Small intestine (tissue), 7 donors: ENCODE results near the gene CDKL1. TPM values are rescaled to one million over a fixed set of nuclear protein-coding genes. Genes with fewer than 3 reads are reported as not detected.

Source experiments
- DNase-seq, 2 donors: peaks; one replicate each; pipeline versions ENCODE4 v3.0.0 to v3.0.0-alpha.2; 2013
- FAIRE-seq: peaks from 2 replicates; lab custom pipeline; 2012; peaks lifted over from hg19 to GRCh38; lab: Jason Lieb, UNC
- H3K27ac ChIP-seq, 3 donors: one replicate each; pipeline ENCODE4 v1.5.1; 2013; ENCODE audit warnings: low read length in 2 of 3, mild to moderate bottlenecking in 2 of 3, control low read depth in 1 of 3, inconsistent platforms in 1 of 3, low read depth in 1 of 3, moderate library complexity in 1 of 3
- H3K27me3 ChIP-seq, 3 donors: one replicate each; pipeline ENCODE4 v1.6.1; 2013; ENCODE audit warnings: low read length in 3 of 3, inconsistent platforms in 1 of 3; ENCODE audit not compliant: control insufficient read depth in 3 of 3, insufficient read depth in 3 of 3
- H3K36me3 ChIP-seq, 3 donors: one replicate each; pipeline ENCODE4 v1.6.1; 2013; ENCODE audit warnings: low read length in 3 of 3, inconsistent platforms in 1 of 3, low read depth in 1 of 3, mild to moderate bottlenecking in 1 of 3, moderate library complexity in 1 of 3; ENCODE audit not compliant: control insufficient read depth in 3 of 3, insufficient read depth in 2 of 3
- H3K4me1 ChIP-seq, 3 donors: one replicate each; pipeline ENCODE4 v1.6.1; 2013; ENCODE audit warnings: low read length in 2 of 3, inconsistent platforms in 1 of 3, low read depth in 1 of 3, mild to moderate bottlenecking in 1 of 3, moderate library complexity in 1 of 3; ENCODE audit not compliant: control insufficient read depth in 3 of 3, insufficient read depth in 2 of 3
- H3K4me3 ChIP-seq, 3 donors: one replicate each; pipeline ENCODE4 v1.5.1; 2013; ENCODE audit warnings: low read length in 3 of 3, control low read depth in 1 of 3, inconsistent platforms in 1 of 3, low read depth in 1 of 3, mild to moderate bottlenecking in 1 of 3, moderate library complexity in 1 of 3
- H3K9me3 ChIP-seq, 2 donors: one replicate each; pipeline ENCODE4 v1.6.1; 2013; ENCODE audit warnings: low read depth in 1 of 2, low read length in 1 of 2; ENCODE audit not compliant: control insufficient read depth in 2 of 2, insufficient read depth in 1 of 2
- WGBS, 3 donors: extraction: QIAGEN DNeasy Blood & Tissue Kit; methylation state at CpG; one replicate each; pipeline ENCODE4 v1.1.7; 2013; 5-methylcytosine and 5-hydroxymethylcytosine counted together
- polyA plus RNA-seq, 4 donors: library from polyadenylated mRNA; stranded (reverse) in 3 of 4; unstranded in 1 of 4; fragments of 200-250 nt in 3 of 4; fragments of 120-200 nt in 1 of 4; gene quantifications; one replicate each; pipeline versions ENCODE4 v1.2.1 to v1.2.3, GENCODE V29; 2013
- donor health status: healthy with polysubstance abuse.
- donor health status: control.
- donor health status: control.
- donor health status: Bipolar disorder and iron deficiency.
- donor health status: healthy.

The CDKL1 gene
- polyA plus RNA-seq, 4 donors: 4.7 to 8.1 (median 6.0) TPM

GRCh38 chr14:50397390-50398188 is 908 bp upstream of the CDKL1 start:
- FAIRE-seq: no peak

GRCh38 chr14:50395448-50395847 is 1.2 kb downstream of the CDKL1 start:
- Histone ChIP-seq H3K4me3 (peak overlapping the region in 2 of 3 donors; percentile 60 to 83), H3K36me3 (no peaks in the 10 kb centered on the region), H3K27me3 (no peaks in the 10 kb centered on the region), H3K27ac (peak overlapping the region; percentile 29 to 90 (median 45)), H3K4me1 (peaks cover 3 to 19% (median 4%) of the 10 kb centered on the region in 3 donors), H3K9me3 (no peaks in the 10 kb centered on the region)
- WGBS, 3 donors: 28 to 61% (median 35%) methylated on average over 5 of the region's 5 CpGs
- DNase-seq: peak; percentile 38
- FAIRE-seq: no peak

More at GRCh38 chr14:50397390-50398188, 908 bp upstream of the CDKL1 start:
- 11 to 31% (median 31%) methylated on average over 9 of the region's 9 CpGs for WGBS, 3 donors
- DNase-seq: peak in 1 of 2 donors; percentile 49
- no peaks in the 10 kb centered on the region for H3K27me3 ChIP-seq
- no peaks in the 10 kb centered on the region for H3K36me3 ChIP-seq
- peak overlapping the region in 2 of 3 donors; percentile 47 to 83 for H3K4me3 ChIP-seq
- H3K27ac ChIP-seq: peak overlapping the region; percentile 71 to 90 (median 83)
- no peaks in the 10 kb centered on the region for H3K9me3 ChIP-seq
- peaks cover 3 to 17% (median 4%) of the 10 kb centered on the region in 3 donors for H3K4me1 ChIP-seq

- 91 to 92% (median 92%) methylated on average over 5 of the region's 5 CpGs for WGBS, 3 donors
These were observed 2.0 kb downstream of the CDKL1 start for GRCh38 chr14:50394713-50395112.

GRCh38 chr14:50389668-50390441 is 6.8 kb downstream of the CDKL1 start:
- 67 to 81% (median 75%) methylated on average over 9 of the region's 9 CpGs for WGBS, 3 donors
- no peak for FAIRE-seq
- DNase-seq: peak; percentile 58 to 68

More at GRCh38 chr14:50394713-50395112, 2.0 kb downstream of the CDKL1 start:
- peaks cover 1 to 23% (median 1%) of the 10 kb centered on the region in 3 donors for H3K4me1 ChIP-seq
- no peaks in the 10 kb centered on the region for H3K36me3 ChIP-seq
- no peaks in the 10 kb centered on the region for H3K27me3 ChIP-seq
- DNase-seq (no peak), FAIRE-seq (no peak)
- no peaks in the 10 kb centered on the region for H3K9me3 ChIP-seq
- H3K27ac ChIP-seq: no peak overlapping the region
- peak overlapping the region in 1 of 3 donors; percentile 83 for H3K4me3 ChIP-seq

GRCh38 chr14:50388256-50388931 is 8.3 kb downstream of the CDKL1 start:
- Histone ChIP-seq H3K9me3 (no peaks in the 10 kb centered on the region), H3K27me3 (no peaks in the 10 kb centered on the region), H3K36me3 (no peaks in the 10 kb centered on the region), H3K4me1 (peaks cover 0 to 32% (median 2%) of the 10 kb centered on the region in 3 donors), H3K27ac (peak overlapping the region; percentile 43 to 79 (median 73)), H3K4me3 (no peak overlapping the region)
- 13 to 52% (median 36%) methylated on average over 9 of the region's 9 CpGs for WGBS, 3 donors
- FAIRE-seq (no peak), DNase-seq (peak; percentile 85 to 97)

More at GRCh38 chr14:50389668-50390441, 6.8 kb downstream of the CDKL1 start:
- H3K36me3 ChIP-seq: no peaks in the 10 kb centered on the region
- no peaks in the 10 kb centered on the region for H3K9me3 ChIP-seq
- H3K4me1 ChIP-seq: peaks cover 0 to 34% (median 2%) of the 10 kb centered on the region in 3 donors
- peak overlapping the region; percentile 62 to 73 (median 72) for H3K27ac ChIP-seq
- no peak overlapping the region for H3K4me3 ChIP-seq
- no peaks in the 10 kb centered on the region for H3K27me3 ChIP-seq

- Histone ChIP-seq H3K9me3 (no peaks in the 10 kb centered on the region), H3K27me3 (no peaks in the 10 kb centered on the region), H3K4me1 (peaks cover 0 to 23% (median 2%) of the 10 kb centered on the region in 3 donors), H3K36me3 (no peaks in the 10 kb centered on the region), H3K27ac (no peak overlapping the region), H3K4me3 (no peak overlapping the region)
- WGBS, 3 donors: 85 to 100% (median 98%) methylated on average over 1 of the region's 1 CpG
- FAIRE-seq (no peak), DNase-seq (no peak)
These were observed 9.1 kb downstream of the CDKL1 start for GRCh38 chr14:50387548-50387947.

- FAIRE-seq (no peak), DNase-seq (peak in 1 of 2 donors; percentile 32)
- no peak overlapping the region for H3K27ac ChIP-seq
- H3K4me1 ChIP-seq: peaks cover 0 to 12% (median 0%) of the 10 kb centered on the region in 3 donors
- H3K27me3 ChIP-seq: no peaks in the 10 kb centered on the region
- H3K36me3 ChIP-seq: peaks cover 0 to 3% (median 0%) of the 10 kb centered on the region in 3 donors
- WGBS, 3 donors: 27 to 53% (median 48%) methylated on average over 3 of the region's 3 CpGs
- H3K4me3 ChIP-seq: no peak overlapping the region
- H3K9me3 ChIP-seq: no peaks in the 10 kb centered on the region
These were observed 13.0 kb downstream of the CDKL1 start for GRCh38 chr14:50383618-50384225.
